AG08395 (cell line): Measurements from ENCODE around the gene VMAC.
"Not testable (repeated sequence)": the region's sequence is repeated elsewhere in the genome, so short reads cannot be mapped to it uniquely, and the experiment has no call there.

Experiments used
- DNase-seq: peaks from one replicate; pipeline ENCODE4 v3.0.0; 2012; ENCODE audit warnings: mixed read lengths, low spot score

The VMAC gene, protein sequence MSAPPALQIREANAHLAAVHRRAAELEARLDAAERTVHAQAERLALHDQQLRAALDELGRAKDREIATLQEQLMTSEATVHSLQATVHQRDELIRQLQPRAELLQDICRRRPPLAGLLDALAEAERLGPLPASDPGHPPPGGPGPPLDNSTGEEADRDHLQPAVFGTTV

DNA sequence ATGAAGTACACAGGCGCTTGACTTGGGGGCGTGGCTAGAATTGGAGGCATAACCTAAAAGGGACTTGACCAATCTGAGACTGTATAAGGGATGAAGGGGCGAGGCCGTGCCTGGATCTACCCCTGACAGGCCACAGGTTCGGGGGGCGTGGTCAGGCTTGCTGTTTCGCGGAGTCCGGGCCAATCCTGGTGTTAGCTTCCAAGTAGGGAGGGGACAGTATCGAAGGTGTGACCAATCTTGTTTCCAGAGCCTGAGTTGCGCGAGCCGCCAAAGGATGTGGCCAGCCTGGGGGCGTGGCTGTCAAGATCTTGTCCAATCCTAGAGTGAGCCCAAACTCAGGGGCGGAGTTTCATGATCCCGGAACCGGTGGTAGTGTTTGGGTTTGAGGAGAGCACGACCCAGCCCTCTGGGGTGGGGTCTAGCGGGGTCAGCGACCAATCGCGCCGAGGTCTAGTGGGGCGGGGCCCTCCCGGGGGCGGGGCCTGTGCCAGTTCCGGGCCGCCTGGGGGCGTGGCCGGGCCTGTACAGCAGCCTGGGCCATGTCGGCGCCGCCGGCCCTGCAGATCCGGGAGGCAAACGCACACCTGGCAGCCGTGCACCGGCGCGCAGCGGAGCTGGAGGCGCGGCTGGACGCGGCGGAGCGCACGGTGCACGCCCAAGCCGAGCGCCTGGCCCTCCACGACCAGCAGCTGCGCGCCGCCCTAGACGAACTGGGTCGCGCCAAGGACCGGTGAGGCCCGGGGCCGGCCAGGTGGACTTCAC lies at the start of gene VMAC:
Gene VMAC, plus strand, starts transcription at position 521 of the 762 bp plus-strand sequence. Its CDS starts 19 bp downstream, at position 540.
- peak; percentile 99 for DNase-seq

GRCh38 chr19:5855151-5855550 lies 49.5 kb upstream of the VMAC start:
- not testable (repeated sequence) for DNase-seq

- DNase-seq: no peak
These were observed 47.2 kb upstream of the VMAC start for GRCh38 chr19:5857203-5858081.

GRCh38 chr19:5863030-5863665 lies 41.5 kb upstream of the VMAC start:
- DNase-seq: no peak

GRCh38 chr19:5864013-5864720 lies 40.5 kb upstream of the VMAC start:
- DNase-seq: no peak

GRCh38 chr19:5864725-5865486 lies 39.8 kb upstream of the VMAC start:
- DNase-seq: no peak

DNA sequence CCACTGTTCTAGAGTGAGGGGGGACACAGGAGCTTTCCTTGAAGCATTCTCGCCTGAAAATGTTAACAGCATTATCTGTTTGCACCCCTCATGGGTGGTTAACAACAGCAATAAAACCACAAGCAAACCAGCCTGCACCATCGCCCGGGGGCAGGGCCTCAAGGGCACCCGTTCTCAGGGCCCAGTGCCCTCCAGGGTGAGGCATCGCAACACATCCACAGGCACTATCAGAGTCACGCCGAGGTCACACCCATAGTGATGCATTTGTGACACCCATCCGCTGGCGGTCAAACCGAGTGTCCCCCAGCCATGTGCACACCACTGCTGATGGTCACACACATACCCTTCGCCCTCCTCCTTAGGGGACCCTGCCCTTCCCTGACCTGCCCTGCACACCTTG lies 38.9 kb upstream of the VMAC start:
- no peak for DNase-seq

GRCh38 chr19:5867201-5868136 lies 37.2 kb upstream of the VMAC start:
- DNase-seq: no peak

DNA sequence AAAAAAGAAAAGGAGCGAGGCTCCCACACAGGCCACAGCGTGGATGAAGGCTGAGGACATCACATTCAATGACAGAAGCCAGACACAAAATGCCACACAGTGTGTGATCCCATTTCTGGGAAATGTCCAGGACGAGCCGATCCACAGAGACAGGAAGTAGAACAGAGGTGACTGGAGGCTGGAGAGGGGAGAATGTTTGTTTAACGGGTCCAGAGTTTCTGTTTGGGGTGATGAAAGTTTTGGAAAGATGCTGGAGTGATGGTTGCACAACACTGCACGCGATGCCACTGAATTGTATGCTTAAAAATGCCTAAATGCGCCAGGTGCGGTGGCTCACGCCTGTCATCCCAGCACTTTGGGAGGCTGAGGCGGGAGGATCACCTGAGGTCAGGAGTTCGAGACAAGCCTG lies 33.7 kb upstream of the VMAC start:
- no peak for DNase-seq

GRCh38 chr19:5873617-5874199 lies 31.0 kb upstream of the VMAC start:
- DNase-seq: no peak

- DNase-seq: peak; percentile 48
These were observed 30.2 kb upstream of the VMAC start for GRCh38 chr19:5874496-5874895.

DNA sequence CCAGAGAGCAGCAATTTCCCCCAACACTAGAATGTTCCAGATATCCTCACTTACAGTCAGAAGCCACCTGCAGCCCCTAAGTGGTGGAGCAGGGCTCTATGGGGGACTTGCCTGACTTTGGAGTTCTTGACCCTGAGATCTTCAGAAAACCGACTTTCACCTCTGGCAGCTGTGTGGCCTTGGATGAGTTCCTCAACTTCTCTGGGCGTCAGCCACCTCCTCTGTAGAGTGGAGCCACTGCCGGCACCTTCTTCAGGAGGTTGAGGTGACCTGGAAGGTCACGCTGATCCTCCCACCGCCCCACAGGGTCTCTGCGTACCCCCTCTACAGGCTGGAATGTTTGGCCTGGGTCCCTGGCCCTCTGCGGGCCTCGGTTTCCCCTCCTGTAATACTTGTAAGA lies 27.2 kb upstream of the VMAC start:
- no peak for DNase-seq

DNA sequence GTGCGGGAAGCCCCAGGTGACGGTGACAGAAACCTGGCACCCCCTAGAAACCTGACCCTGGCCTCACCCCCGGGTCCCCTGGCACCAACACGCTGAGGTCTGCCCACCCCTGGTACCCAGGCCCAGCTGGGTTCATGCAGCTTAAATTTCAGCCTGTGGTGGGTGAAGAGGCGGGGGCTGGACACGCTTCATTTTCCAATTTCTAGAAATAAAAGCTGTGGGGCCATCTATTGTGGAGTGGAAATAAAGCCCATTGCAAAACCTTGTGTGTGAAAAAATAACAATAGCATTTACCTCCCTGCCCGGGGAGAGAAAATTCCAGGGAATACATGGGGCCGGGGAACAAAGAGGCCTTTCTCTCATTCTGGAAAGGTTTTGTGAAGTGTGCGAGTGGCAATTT lies 26.8 kb upstream of the VMAC start:
- DNase-seq: no peak

GRCh38 chr19:5880196-5880595 lies 24.5 kb upstream of the VMAC start:
- DNase-seq: no peak

- DNase-seq: peak; percentile 85
These were observed 24.0 kb upstream of the VMAC start for GRCh38 chr19:5880604-5881078.

DNA sequence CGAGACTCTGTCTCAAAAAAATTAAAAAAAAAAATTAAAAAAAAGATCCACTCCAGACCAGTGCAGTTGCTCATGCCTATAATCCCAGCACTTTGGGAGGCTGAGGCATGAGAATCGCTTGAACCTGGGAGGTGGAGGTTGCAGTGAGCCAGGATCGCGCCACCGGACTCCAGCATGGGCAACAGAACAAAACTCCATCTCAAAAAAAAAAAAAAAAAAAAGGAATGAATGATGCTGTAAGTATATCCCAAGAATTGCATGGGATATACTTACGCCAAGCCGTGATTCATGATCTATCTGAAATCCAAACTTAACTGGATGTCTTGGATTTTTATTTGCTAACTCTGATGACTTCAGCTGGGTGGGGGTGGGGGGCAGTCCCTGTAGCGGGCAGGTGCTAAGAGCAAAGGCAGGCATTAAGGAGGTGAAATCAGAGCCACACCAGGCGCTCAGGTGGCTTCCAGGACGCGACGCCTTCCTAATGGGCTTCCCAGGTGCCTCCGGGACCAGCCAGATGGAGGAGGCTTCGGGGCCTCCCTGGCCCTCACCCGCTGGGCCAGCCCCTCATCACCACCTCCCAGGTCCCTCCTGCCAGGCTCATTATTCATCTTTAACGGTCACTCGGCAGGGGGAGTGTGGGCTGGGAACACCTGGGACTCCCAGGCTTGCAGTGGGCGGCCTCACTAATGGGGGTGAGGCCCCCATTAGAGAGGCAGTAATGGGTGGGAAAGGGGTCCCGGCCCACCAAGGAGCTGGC lies 23.0 kb upstream of the VMAC start:
- no peak for DNase-seq

DNA sequence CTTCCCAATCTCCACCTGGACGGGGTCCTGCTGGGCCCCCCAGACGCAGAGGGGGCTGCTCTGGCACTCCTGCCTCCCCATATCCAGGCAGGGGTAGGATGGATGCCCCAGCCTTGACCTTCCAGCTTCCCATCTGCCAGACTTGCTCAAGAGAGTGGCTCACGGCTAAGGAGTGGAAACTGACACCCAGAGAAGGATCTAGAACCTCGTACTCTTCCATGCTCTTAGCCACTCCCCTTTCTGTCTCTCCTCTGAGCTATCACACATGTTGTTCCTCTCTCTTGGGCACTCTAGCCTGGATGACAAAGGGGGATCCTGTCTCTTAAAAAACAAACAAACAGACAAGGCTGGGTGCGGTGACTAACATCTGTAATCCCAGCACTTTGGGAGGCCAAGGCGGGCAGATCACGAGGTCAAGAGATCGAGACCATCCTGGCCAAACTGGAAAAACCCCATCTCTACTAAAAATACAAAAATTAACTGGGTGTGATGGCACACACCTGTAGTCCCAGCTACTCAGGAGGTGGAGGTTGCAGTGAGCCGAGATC lies 22.2 kb upstream of the VMAC start:
- no peak for DNase-seq
